HCT116 (cell line): ENCODE data around the gene ZAP70. TPM values are rescaled to one million over a fixed set of nuclear protein-coding genes. Genes with fewer than 3 reads are reported as not detected.

Experiments
- ATAC-seq: fragments of 200-7000 bp; cut with Tn5 transposase; 2 replicates; pipeline ENCODE4 v1.9.1; 2020; ENCODE audit warnings: mild to moderate bottlenecking, moderate library complexity
- BruUV-seq: library from RNA; stranded (reverse); fragments of 400-500 nt; replicated peaks from 2 replicates; lab custom pipeline; 2021; lab: Mats Ljungman, UMichigan
- CTCF ChIA-PET: fragments of 300-600 bp; sonication (Branson Sonifier 250); formaldehyde crosslinking; loops from one replicate; lab custom pipeline; 2021; ENCODE audit warnings: antibody characterized with exemption; lab: Charles Lee
- POLR2A ChIA-PET: fragments of 300-600, 350-600 bp; sonication (Branson Sonifier 250); formaldehyde crosslinking; loops from one replicate; lab custom pipeline; 2021; ENCODE audit warnings: antibody characterized with exemption; lab: Charles Lee
- RAD21 ChIA-PET, 2 experiments: fragments of 300-600 bp; sonication (Branson Sonifier 250); formaldehyde crosslinking; loops; one replicate each; lab custom pipeline; 2023; ENCODE audit warnings: low total read pairs in 2 of 2; ENCODE audit not compliant: uncharacterized antibody in 2 of 2, unreplicated experiment in 2 of 2, low non-redundant PET in 1 of 2; lab: Charles Lee
- DNase-seq: peaks from one replicate; pipeline ENCODE4 v3.0.0-alpha.2; 2010; ENCODE audit warnings: low read depth, low spot score
- H2AFZ ChIP-seq: fragments of 200-600 bp; shearing (Covaris generic), sonication (generic); 2 replicates; pipeline ENCODE4 v1.6.1; 2017; ENCODE audit warnings: low read depth, mixed run types, mixed read lengths, antibody characterized with exemption, low read length; ENCODE audit not compliant: poor library complexity, severe bottlenecking
- H3K27ac ChIP-seq: 2 replicates; pipeline ENCODE4 v1.5.1; 2012; ENCODE audit warnings: low read depth, low read length
- H3K27me3 ChIP-seq: fragments of 200-600 bp; sonication (generic); 2 replicates; pipeline ENCODE4 v1.6.1; 2016; ENCODE audit warnings: mixed run types, low read length, mixed read lengths; ENCODE audit not compliant: insufficient read depth
- H3K36me3 ChIP-seq, 2 experiments: fragments of 200-500 bp in 1 of 2; fragments of 200-600 bp in 1 of 2; sonication (Bioruptor generic) in 1 of 2; sonication (generic) in 1 of 2; 2 replicates each; pipeline versions ENCODE4 v1.5.1 to v1.6.1; 2014 to 2016; ENCODE audit warnings: low read length in 2 of 2, inconsistent platforms in 1 of 2, mixed read lengths in 1 of 2, mixed run types in 1 of 2; ENCODE audit not compliant: insufficient read depth in 2 of 2, control insufficient read depth in 1 of 2
- H3K4me1 ChIP-seq, 2 experiments: fragments of 200-600 bp in 1 of 2; sonication (generic) in 1 of 2; 2 replicates each; pipeline versions ENCODE4 v1.5.1 to v1.6.1; 2012 to 2017; ENCODE audit warnings: low read length in 2 of 2, inconsistent platforms in 1 of 2, mild to moderate bottlenecking in 1 of 2, mixed read lengths in 1 of 2, mixed run types in 1 of 2, moderate library complexity in 1 of 2; ENCODE audit not compliant: insufficient read depth in 2 of 2, control insufficient read depth in 1 of 2
- H3K4me2 ChIP-seq: fragments of 200-600 bp; sonication (generic); 2 replicates; pipeline ENCODE4 v1.6.1; 2017; ENCODE audit warnings: mixed run types, low read length, mixed read lengths
- H3K4me3 ChIP-seq, 2 experiments: fragments of 200-600 bp in 1 of 2; sonication (generic) in 1 of 2; replicated peaks in 1 of 2; 2 replicates each; pipeline ENCODE4 v1.5.1; 2011 to 2016; ENCODE audit warnings: low read length in 2 of 2, control low read depth in 1 of 2, low read depth in 1 of 2, mild to moderate bottlenecking in 1 of 2, mixed read lengths in 1 of 2, mixed run types in 1 of 2
- H3K79me2 ChIP-seq: fragments of 200-600 bp; sonication (generic); 2 replicates; pipeline ENCODE4 v1.6.1; 2017; ENCODE audit warnings: mild to moderate bottlenecking, mixed run types, low read length, moderate library complexity, mixed read lengths; ENCODE audit not compliant: insufficient read depth
- H3K9ac ChIP-seq: fragments of 200-600 bp; sonication (generic); 2 replicates; pipeline ENCODE4 v1.6.1; 2016; ENCODE audit warnings: low read length, mixed read lengths
- H3K9me2 ChIP-seq: fragments of 200-600 bp; sonication (generic), shearing (Covaris generic); 2 replicates; pipeline ENCODE4 v1.6.1; 2017; ENCODE audit warnings: mixed run types, mild to moderate bottlenecking, moderate library complexity; ENCODE audit not compliant: insufficient read depth
- H3K9me3 ChIP-seq, 2 experiments: fragments of 200-500 bp in 1 of 2; fragments of 200-600 bp in 1 of 2; sonication (Bioruptor generic) in 1 of 2; sonication (generic) in 1 of 2; 2 replicates each; pipeline ENCODE4 v1.6.1; 2014 to 2017; ENCODE audit warnings: low read length in 2 of 2, mixed read lengths in 2 of 2, inconsistent platforms in 1 of 2, low read depth in 1 of 2, mild to moderate bottlenecking in 1 of 2, mixed run types in 1 of 2, moderate library complexity in 1 of 2; ENCODE audit not compliant: control insufficient read depth in 1 of 2, insufficient read depth in 1 of 2
- H4K20me1 ChIP-seq: fragments of 200-600 bp; sonication (generic), shearing (Covaris generic); 2 replicates; pipeline ENCODE4 v1.6.1; 2017; ENCODE audit warnings: mixed run types, mild to moderate bottlenecking, moderate library complexity; ENCODE audit not compliant: insufficient read depth
- CBX3 ChIP-seq: IDR thresholded peaks from 2 replicates; pipeline ENCODE4 v1.6.1; 2012; ENCODE audit warnings: low read depth
- EGR1 ChIP-seq: IDR thresholded peaks from 2 replicates; pipeline ENCODE4 v1.6.1; 2012; ENCODE audit warnings: low read depth
- ELF1 ChIP-seq: IDR thresholded peaks from 2 replicates; pipeline ENCODE4 v1.6.1; 2012; ENCODE audit warnings: low read depth, borderline replicate concordance
- EZH2 ChIP-seq: fragments of 200-600 bp; sonication (generic); IDR thresholded peaks from 2 replicates; pipeline ENCODE4 v1.6.1; 2017; ENCODE audit warnings: antibody characterized with exemption, mixed run types
- EZH2phosphoT487 ChIP-seq: fragments of 200-600 bp; IDR thresholded peaks from 2 replicates; pipeline ENCODE4 v1.6.1; 2018; ENCODE audit warnings: antibody characterized with exemption, borderline replicate concordance
- JUND ChIP-seq: IDR thresholded peaks from 2 replicates; pipeline ENCODE4 v1.6.1; 2012
- MAX ChIP-seq: IDR thresholded peaks from 2 replicates; pipeline ENCODE4 v1.6.1; 2012
- POLR2A ChIP-seq: IDR thresholded peaks from 2 replicates; pipeline ENCODE4 v1.7.0; 2011; ENCODE audit warnings: borderline replicate concordance; ENCODE audit not compliant: insufficient read depth, insufficient read length; ENCODE audit errors: extremely low read depth
- POLR2AphosphoS5 ChIP-seq: IDR thresholded peaks from 2 replicates; pipeline ENCODE4 v1.6.1; 2011; ENCODE audit warnings: mild to moderate bottlenecking, low read depth, low read length, moderate library complexity
- REST ChIP-seq: IDR thresholded peaks from 2 replicates; pipeline ENCODE4 v1.6.1; 2012; ENCODE audit warnings: low read depth
- SIN3A ChIP-seq: IDR thresholded peaks from 2 replicates; pipeline ENCODE4 v1.6.1; 2012; ENCODE audit warnings: low read depth
- SRF ChIP-seq: IDR thresholded peaks from 2 replicates; pipeline ENCODE4 v1.6.1; 2012; ENCODE audit warnings: low read depth
- TCF7L2 ChIP-seq: IDR thresholded peaks from 2 replicates; pipeline ENCODE4 v1.7.0; 2011; ENCODE audit warnings: borderline replicate concordance, inconsistent platforms; ENCODE audit not compliant: insufficient read depth, insufficient read length; ENCODE audit errors: extremely low read depth
- YY1 ChIP-seq: IDR thresholded peaks from 2 replicates; pipeline ENCODE4 v1.6.1; 2011; ENCODE audit warnings: low read length, low read depth, moderate library complexity, mild to moderate bottlenecking; ENCODE audit not compliant: insufficient replicate concordance; ENCODE audit errors: extremely low read depth
- ZNF274 ChIP-seq: fragments of 200-500 bp; sonication (Bioruptor generic); IDR thresholded peaks from 2 replicates; pipeline ENCODE4 v1.6.1; 2014; ENCODE audit warnings: mild to moderate bottlenecking, low read depth, low read length, inconsistent platforms
- intact Hi-C: fragments of 100-400 bp; cut with micrococcal nuclease; formaldehyde crosslinking; loops from 2 replicates; pipeline ENCODE4 v1.10.0; 2022
- total RNA-seq: library from RNA; stranded (reverse); gene quantifications from one replicate; pipeline ENCODE4 v1.2.1, GENCODE V29; 2021; ENCODE audit not compliant: unreplicated experiment
- TF ChIP-seq, protein P1 (sequence below): IDR thresholded peaks from 2 replicates; pipeline ENCODE4 v1.6.1; 2011; ENCODE audit warnings: mild to moderate bottlenecking, low read length, moderate library complexity; ENCODE audit not compliant: insufficient replicate concordance; ENCODE audit errors: extremely low read depth

The ZAP70 gene
- total RNA-seq, 1 experiment from 2014 or later = 0.91 TPM

GRCh38 chr2:97766567-97766966 is 53.2 kb downstream of the ZAP70 start:
- Histone ChIP-seq H3K79me2 (no peaks in the 10 kb centered on the region), H3K9ac (no peak overlapping the region), H2AFZ (no peak overlapping the region), H3K9me2 (no peaks in the 10 kb centered on the region), H3K4me1 (peaks cover 0 to 8% of the 10 kb centered on the region in 2 experiments; a peak in 2 of 4 replicates), H3K36me3 (peaks cover 10 to 11% of the 10 kb centered on the region in 2 experiments), H3K4me2 (no peak overlapping the region), H3K9me3 (no peaks in the 10 kb centered on the region), H3K27ac (no peak overlapping the region), H4K20me1 (no peaks in the 10 kb centered on the region), H3K27me3 (no peaks in the 10 kb centered on the region), H3K4me3 (no peak overlapping the region)
- intact Hi-C loops = no loop called here
- DNase-seq (no peak), ATAC-seq (no peak)
- TF ChIP-seq CBX3 (no peak), EGR1 (no peak), SRF (no peak), EZH2 (no peak), SIN3A (no peak), ELF1 (no peak), JUND (no peak), POLR2AphosphoS5 (no peak), REST (no peak), ZNF274 (no peak), YY1 (no peak), EZH2phosphoT487 (no peak), POLR2A (no peak), TCF7L2 (no peak), MAX (no peak)
- TF ChIP-seq, protein P1, sequence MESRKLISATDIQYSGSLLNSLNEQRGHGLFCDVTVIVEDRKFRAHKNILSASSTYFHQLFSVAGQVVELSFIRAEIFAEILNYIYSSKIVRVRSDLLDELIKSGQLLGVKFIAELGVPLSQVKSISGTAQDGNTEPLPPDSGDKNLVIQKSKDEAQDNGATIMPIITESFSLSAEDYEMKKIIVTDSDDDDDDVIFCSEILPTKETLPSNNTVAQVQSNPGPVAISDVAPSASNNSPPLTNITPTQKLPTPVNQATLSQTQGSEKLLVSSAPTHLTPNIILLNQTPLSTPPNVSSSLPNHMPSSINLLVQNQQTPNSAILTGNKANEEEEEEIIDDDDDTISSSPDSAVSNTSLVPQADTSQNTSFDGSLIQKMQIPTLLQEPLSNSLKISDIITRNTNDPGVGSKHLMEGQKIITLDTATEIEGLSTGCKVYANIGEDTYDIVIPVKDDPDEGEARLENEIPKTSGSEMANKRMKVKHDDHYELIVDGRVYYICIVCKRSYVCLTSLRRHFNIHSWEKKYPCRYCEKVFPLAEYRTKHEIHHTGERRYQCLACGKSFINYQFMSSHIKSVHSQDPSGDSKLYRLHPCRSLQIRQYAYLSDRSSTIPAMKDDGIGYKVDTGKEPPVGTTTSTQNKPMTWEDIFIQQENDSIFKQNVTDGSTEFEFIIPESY = no peak
- ChIA-PET CTCF (interaction anchor here (1.2 kb wide), 1 partner anchor 619 kb away, joined by 3 read pairs; no protein-coding TSS in a partner anchor), RAD21 (no interaction called here), POLR2A (no interaction called here)
- BruUV-seq = no TSS peak
